GM11168 (cell line): ENCODE measurements around the gene FLOT1.

Experiments
- in situ Hi-C: fragments of 300-500 bp; cut with MboI; formaldehyde crosslinking; loops from one replicate; pipeline ENCODE4 v1.12.0; 2022; ENCODE audit warnings: low sequenced_read_pairs; ENCODE audit not compliant: unreplicated experiment

FLOT1 gene, protein sequence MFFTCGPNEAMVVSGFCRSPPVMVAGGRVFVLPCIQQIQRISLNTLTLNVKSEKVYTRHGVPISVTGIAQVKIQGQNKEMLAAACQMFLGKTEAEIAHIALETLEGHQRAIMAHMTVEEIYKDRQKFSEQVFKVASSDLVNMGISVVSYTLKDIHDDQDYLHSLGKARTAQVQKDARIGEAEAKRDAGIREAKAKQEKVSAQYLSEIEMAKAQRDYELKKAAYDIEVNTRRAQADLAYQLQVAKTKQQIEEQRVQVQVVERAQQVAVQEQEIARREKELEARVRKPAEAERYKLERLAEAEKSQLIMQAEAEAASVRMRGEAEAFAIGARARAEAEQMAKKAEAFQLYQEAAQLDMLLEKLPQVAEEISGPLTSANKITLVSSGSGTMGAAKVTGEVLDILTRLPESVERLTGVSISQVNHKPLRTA

GRCh38 chr6:30742316-30743098 is at the start of gene FLOT1:
Gene FLOT1 (minus strand): TSS chr6:30742687. CDS start chr6:30742189, 498 bp downstream.
- in situ Hi-C loops = no loop called here

DNA sequence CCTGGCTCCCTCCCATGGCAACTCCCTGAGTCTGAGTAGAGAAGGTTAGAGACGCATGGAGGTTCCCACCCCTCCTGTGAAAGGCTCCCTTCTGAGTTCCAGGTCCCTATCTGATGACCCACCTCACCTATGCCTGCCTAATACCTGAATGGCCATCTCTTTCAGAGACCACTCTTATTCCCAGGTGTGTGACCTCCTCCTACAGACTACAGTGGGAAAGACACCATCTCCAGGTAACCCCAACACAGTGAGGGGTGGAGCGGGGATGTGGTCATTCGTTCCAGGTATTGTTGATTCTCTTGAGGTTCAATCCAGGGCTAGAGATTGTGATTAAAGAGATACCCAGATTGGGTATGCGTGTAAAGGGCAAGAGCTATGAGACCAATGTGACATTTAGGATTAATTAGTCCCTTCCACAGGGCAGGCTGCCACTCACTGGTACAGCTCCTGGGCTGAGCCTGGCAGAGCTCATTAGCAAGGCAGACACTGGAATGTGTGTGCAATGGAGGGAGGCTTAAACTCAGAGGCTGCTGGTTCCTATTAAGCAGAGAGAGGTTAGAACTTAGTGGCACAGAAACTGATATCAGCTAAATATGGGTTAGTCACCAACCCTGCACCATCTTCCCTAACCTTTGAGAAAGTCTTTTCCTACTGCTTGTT is 48.4 kb upstream of the FLOT1 start:
- in situ Hi-C loops = no loop called here

- in situ Hi-C loops = no loop called here
Observed at GRCh38 chr6:30789606-30790005, 47.1 kb upstream of the FLOT1 start.

DNA sequence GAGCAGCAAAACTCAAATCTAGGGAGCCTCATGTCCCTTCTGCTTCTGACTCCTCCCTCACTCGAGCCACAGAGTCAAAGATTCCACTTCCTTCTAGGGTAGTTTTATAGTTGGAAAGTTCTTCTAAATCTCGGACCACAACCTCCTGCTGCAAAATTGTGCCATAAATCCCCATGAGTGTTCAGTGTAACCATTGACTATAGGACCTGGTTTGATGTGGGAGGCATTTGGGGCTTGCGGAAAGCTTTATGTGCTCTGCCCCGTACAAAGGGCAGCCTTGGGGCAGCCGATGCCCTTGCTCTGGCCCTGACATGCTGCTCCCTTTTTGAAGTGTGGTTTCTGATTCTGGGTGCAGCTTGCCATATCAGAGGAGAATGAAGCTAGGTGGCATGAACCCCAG is 45.5 kb upstream of the FLOT1 start:
- in situ Hi-C loops = no loop called here

- in situ Hi-C loops = no loop called here
Observed at GRCh38 chr6:30782425-30783014, 40.0 kb upstream of the FLOT1 start.

- in situ Hi-C loops = no loop called here
Observed at GRCh38 chr6:30781743-30782424, 39.4 kb upstream of the FLOT1 start.

DNA sequence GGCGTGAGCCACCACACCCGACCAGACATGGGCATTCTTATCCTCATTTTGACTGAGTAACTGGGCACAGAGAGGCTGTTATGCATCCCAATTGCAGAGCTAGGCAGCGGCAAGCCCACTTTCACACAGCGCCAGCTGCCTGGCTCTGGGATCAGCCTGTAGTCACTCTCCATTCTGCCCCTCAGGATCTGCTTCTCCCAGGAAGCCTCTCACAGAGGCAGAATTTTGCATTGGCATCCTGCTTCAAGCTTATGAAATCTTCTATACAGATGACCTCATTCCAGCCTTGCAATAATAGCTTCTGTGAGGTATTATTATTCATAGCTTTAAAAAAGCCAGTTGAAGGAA is 38.9 kb upstream of the FLOT1 start:
- in situ Hi-C loops = no loop called here

- in situ Hi-C loops = no loop called here
Observed at GRCh38 chr6:30780642-30780920, 38.1 kb upstream of the FLOT1 start.

- in situ Hi-C loops = no loop called here
Observed at GRCh38 chr6:30779850-30780641, 37.6 kb upstream of the FLOT1 start.

DNA sequence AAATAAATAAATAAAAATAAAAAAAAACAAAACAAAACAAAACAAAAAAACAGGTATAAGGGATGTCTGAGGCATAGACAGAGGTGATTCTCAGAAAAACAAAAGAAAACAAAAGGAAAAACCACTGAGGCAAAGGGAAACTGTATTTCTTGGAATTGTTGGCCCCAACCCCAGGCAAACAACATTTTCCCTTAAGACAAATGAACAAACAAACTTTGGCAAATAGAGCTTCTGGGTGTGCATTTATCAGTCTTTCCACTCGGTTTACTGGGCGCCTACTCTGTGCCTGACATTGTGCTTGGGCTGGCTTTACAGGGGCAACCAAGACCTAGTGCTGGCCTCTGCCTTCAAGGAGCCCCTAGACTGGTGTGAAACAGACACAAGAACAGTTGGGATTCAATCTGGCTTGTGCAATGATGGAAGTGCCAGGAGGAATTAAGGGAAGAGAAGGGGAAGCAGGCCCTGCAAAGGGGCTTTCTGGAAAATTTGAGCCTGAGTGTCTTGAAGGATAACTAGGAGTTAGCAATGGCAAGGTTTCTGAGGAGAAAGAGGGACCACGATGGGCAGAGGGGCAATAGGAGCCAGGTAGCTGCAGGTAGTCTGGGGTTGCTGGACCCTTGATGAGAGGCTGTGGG is 35.6 kb upstream of the FLOT1 start:
- in situ Hi-C loops = no loop called here

GRCh38 chr6:30777155-30777485 is 34.6 kb upstream of the FLOT1 start:
- in situ Hi-C loops = no loop called here

- in situ Hi-C loops = no loop called here
Observed at GRCh38 chr6:30776390-30777154, 34.1 kb upstream of the FLOT1 start.

GRCh38 chr6:30775104-30775503 is 32.6 kb upstream of the FLOT1 start:
- in situ Hi-C loops = no loop called here

- in situ Hi-C loops = no loop called here
Observed at GRCh38 chr6:30774701-30775100, 32.2 kb upstream of the FLOT1 start.

DNA sequence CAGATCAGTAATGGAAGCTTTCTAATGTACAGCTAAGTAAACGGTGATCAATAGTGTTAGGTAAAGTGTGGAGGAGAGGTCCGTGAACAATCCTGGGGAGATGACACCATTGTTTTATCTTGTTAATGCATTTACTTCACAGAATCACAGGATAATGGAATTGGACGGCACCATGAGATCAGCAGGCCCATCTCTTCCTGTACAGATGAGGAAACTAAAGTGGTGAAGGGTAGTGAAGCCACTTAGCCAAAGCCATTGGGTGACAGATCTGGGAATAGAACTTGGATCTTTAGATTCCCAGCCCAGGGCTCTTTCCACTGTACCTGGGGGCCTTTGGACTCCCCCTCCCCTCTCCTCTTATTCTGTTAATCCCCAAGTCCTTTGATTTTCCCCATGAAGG is 28.1 kb upstream of the FLOT1 start:
- in situ Hi-C loops = no loop called here

- in situ Hi-C loops = no loop called here
Observed at GRCh38 chr6:30769853-30770524, 27.5 kb upstream of the FLOT1 start.

DNA sequence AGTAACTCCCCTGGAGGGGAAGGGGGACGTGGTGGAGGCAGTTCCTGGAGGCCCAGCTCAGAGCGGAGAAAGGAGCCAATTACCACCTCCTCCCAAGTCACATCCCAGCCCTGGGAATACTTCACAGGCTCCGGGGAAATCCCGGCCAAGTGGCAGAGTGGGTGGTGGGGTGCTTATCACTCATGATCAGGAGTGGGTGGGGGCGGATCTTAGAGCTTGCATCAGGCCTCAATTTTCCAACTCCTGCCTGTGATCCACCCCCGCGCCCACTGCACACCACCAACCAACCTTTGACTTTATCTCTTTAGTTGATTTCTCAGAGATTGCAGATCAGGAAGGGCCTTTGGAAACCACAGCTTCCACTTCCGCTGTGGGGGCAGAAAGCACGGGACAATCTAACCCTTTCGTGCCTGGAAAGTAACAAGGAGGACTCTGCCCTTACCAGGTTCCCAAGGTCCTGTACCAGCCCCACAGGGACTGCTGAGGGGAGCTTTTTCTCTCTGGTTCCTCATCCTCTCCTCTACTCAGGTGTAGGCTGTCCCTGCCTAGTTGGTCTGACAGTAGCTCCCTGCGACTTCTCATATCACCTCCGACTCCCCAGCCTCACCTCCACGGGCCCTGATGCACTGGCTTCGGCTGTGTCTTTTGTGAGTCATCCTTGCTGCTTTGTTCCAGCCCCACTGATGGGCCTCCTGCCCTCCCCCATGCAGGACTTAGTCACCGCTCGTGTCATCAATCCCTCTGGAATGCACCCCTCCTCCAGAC is 26.8 kb upstream of the FLOT1 start:
- in situ Hi-C loops = no loop called here
